ENCODE measurements around the gene SLC26A9.

DNA sequence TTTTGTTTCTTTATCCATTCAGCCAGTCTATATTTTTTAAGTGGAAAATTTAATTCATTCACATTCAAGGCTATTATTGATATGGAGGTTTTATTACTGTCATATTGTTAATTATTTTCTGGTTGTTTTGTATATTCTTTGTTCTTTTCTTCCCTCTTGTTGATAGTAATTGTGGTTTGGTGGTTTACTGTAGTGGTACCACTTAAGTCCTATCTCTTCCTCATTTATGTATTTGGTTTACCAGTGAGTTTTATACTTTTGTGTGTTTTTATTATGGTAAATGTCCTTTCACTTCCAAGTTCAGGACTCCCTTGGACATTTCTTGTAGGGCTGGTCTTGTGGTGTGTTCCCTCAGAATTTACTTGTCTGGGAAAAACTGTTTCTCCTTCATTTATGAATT lies 65.2 kb downstream of the SLC26A9 start:
- TF ChIP-seq EZH2 (IDR thresholded peaks at IDR 0.05; ENCODE audit: insufficient read depth, poor library complexity, severe bottlenecking) (no peak), EZH2phosphoT487 (IDR thresholded peaks at IDR 0.05; ENCODE audit: insufficient read depth, low read depth) (no peak)
